HG03060 (cell line): ENCODE results near the gene TRAM2.
A peak's percentile ranks its signal among the peaks of the same experiment; 100 is the strongest.

ENCODE experiments used
- ATAC-seq: cut with Tn5 transposase; IDR thresholded peaks from one replicate; pipeline ENCODE4 v1.9.1; 2021; ENCODE audit warnings: low read depth, moderate number of reproducible peaks; ENCODE audit not compliant: unreplicated experiment

Gene TRAM2

DNA sequence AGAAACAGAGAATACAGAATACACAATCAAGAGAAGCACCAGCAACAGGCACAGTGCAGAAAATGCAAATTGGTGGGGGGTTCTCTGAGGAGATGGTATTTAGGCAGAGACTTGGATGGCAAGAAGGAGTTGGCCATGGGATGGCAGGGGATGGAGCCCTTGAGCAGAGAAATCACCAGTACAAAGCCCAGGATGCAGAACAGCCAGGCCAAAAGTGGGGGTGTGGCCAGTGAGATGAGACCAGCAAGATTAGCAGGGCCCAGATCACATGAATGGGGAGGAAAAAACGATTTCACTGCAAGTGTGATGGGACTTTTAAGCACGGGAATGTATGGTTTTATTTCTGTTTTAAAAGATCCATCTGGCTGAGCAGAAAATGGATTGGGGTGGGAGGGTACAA lies 63.4 kb downstream of the TRAM2 start:
- no peak for ATAC-seq

DNA sequence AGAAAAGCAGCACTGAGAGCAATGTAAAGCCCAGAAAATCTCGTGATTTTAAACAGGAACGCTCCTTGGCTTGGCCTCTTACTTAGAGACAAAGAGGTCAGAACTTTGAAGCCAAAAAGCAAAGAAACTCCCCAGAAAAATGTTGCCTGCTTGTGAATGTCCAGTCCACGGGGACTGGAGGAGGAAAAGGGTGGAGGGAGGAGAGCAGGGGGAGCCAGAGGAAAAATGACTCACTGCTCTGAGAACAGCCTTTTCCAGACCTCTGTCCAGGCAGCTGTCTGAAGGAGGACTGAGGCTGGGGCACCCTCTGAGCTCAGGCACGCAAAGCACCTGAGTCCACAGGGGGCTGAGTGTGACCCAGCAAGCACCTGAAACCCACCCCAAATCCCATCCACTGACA lies 64.7 kb downstream of the TRAM2 start:
- no peak for ATAC-seq

DNA sequence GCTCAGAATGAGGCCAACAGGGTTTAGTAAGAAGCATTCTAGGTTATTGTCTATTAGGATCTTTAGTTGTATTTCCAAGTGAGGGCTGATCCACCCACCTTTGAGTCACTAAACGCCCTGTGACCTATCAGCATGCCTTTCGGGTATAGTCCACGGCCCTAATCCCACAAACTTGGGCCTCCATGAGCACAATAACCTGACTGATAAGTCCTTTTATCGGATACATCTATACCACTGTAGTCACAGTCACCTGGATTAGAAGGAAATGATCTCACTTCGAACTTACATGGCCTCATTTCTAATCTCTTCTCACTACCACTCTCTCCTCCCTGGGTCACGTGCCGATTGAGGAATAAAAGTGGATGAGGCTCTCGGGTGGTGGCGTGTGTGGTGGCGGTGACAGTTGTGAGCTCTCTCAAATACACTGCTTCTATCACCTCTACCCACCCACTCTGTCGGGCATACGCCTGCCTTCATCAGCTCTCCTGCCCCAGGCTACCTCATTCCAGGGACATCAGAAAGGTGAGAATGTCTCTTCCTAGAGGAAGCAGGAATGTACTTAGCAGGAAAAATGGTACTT lies 65.2 kb downstream of the TRAM2 start:
- no peak for ATAC-seq

DNA sequence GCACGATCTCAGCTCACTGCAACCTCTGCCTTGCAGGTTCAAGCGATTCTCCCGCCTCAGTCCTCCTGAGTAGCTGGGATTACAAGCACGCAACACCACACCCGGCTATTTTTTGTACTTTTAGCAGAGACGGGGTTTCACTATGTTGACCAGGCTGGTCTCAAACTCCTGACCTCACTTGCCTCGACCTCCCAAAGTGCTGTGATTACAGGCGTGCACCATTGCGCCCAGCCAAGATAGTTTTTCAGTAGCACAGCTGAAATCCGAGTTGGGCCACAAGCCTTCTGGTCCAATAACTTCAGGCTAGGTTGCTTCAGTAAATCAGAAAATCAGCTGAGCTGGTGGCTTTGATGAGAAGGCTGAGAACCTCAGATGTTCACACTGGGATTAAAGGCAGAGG lies 65.7 kb downstream of the TRAM2 start:
- no peak for ATAC-seq

DNA sequence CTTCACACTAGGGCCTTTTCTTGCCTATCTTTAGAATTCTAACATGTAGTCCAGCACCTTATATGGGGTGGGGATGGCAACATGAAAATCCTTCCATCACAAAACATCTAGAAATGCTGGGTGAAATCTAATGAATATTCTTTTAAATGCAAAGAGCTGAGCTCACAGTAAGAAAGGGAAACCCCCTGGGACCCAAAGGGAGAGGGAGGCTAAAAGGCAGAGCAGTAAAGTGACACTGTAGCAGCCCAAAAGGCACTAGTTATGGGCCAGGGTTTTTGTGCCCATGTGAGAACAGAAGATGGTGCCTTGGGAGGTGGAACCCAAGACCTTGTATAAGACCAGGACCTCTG lies 66.7 kb downstream of the TRAM2 start:
- ATAC-seq: no peak

DNA sequence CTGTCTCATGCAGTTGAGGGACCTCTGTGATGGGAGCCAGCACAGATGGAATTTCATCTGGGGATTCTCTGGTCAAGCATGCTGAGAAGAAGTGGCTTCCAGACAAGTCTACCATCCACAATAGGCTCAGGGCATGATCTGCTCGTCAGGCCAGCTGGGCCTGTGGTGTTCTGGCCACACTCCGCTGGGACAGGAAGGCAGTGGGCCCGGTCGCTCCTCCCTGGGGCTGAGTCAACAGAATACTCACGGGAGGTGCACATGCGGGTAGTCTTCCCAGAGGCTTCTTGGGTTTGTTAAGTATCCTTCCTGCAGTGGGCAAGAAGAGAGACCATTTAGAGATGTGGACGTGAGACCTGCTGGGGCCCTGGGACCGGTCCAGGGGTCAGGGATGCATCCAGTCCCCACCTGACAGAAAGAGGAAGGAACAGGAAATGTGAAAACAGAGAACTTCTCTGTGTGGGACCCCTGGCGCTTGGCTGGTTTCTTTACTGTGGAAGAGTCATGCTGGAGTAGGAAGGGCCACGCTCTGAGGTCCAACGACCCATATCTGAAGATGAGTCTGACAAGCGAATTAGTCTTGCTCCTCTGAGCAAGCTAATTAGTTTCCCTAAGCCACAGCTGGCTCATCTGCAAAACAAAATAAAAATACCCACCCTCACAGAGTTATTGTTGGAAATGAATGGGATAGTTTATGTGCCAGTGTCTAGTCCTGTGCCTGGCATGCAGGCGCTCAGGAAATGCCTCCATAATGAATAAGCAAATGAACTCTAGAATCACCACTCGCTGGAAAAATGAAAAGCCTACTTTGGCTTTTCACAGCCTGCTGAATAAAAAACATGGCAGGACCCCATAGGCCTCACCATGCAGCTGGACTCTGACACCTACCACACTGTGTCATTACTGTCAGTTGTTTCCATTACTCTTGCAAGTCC lies 67.3 kb downstream of the TRAM2 start:
- ATAC-seq: no peak

DNA sequence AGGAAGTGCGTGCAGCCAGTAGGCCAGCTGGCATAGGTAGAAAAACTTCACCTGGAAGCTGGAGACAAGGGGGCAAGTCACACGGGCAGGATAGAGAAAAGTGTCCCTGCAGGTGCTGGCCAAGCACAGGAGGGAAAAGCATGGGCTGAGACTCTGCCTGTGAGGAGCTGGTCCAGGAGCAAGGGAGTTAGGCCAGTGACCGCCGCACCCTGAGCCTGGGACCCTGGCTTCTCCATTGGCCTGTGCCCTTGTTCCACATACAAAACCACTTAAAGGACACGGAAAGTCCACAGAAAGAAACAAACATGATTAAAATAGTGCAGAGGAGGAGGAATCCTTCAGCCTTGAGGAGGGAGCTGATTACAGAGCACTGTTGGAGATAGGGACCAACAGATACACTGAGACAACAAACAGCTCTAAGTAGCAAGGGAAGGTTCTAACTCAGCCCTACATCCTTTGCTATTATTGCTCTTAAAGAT lies 68.6 kb downstream of the TRAM2 start:
- no peak for ATAC-seq

DNA sequence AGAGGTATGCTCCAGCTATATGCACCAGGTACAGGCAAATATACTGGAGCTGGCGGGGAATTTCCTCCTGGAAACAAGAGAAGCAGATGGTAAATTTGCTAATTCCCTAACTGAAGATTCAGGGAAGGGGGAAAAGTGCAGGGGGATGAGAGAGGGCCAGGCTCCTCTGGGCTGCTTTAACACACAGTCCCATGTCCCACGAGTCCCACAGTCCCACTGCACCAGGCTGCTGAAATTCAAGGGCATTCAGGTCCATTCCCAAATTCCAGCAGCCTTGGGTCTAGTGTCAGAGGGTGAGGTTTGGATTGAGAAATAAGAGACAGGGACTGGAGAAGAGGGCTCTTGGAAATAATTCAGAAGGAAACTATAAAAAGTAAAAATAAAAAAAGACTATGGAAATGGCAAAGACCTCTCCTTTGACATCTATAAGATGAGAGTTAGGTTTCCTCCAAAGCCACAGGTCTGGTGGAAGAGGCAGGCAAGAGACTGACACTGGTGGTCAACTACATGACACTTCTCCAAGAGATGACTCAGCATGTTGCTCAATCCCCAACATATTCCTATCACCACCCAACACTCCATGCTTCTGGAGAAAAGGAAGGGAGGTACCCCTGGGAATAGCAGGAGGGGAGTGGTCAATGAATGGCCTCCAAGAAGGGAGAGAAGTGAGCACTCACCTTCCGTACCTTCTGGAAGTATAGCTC lies 69.2 kb downstream of the TRAM2 start:
- no peak for ATAC-seq

DNA sequence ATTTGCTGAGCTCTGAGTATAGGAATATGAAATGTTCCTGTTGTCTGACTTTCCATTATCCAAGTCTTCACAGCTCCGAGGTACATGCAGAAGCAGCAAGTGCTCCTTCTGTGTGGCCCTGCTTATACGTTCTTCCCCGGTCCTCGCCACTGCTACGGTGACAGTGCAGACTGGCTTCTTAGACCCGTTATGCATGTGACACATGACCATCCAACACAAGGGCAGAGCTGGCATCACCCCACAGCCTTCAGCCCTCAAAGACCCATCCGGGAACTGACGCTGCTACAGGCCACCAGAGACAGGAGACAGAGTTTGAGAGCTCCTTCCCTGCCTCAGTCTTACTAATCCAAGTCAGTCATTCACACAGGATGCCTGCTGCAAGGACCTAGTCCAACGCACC lies 70.4 kb downstream of the TRAM2 start:
- ATAC-seq: no peak

DNA sequence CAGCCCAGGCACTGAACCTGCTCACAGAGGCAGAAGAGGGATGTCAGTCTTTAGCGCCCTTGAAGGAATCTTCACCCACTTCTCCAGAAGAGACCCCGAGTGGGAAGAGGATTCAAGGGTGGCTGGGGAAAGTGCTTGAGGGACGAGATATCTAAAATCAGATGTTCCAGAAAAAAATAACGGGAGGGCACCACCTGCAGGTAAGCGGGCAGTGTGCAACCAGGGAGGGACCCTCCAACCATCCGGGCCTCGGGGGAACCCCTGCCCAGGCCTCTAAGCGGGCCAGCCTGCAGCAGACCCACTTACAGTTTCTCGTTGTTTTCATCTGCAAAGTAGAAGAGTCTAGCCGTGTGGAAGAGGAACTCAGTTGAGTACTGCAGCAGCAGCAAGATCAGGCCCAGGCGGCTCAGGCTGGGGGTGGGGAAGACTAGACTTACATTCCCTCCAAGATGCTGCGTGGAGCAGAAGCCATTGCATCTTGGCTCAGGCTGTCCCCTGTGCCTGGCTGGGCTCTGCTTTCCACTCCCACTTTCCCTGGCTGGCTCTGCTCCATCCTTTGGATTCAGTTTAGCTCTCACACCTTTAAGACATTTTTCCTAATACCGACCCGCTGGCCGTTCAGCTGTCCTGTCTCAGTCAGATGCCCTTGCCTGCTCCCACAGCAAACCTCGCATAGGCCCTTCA lies 71.0 kb downstream of the TRAM2 start:
- ATAC-seq: no peak

DNA sequence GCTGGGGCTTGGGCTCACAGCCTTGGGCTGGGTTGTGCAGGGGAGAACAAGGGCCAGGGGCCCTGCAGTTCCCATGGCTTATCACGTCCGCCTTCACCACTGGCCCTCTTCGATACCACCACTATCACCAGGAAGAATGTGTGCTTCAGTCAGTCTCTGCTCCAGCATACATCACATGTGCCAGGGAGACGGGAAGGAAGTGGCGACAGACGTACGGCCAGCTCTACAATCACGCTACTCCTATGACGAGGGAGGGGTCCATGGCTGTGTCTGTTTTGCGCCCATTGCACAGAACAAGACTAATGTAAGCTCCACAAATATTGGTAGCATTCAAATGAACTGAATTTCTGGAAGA lies 72.1 kb downstream of the TRAM2 start:
- no peak for ATAC-seq

DNA sequence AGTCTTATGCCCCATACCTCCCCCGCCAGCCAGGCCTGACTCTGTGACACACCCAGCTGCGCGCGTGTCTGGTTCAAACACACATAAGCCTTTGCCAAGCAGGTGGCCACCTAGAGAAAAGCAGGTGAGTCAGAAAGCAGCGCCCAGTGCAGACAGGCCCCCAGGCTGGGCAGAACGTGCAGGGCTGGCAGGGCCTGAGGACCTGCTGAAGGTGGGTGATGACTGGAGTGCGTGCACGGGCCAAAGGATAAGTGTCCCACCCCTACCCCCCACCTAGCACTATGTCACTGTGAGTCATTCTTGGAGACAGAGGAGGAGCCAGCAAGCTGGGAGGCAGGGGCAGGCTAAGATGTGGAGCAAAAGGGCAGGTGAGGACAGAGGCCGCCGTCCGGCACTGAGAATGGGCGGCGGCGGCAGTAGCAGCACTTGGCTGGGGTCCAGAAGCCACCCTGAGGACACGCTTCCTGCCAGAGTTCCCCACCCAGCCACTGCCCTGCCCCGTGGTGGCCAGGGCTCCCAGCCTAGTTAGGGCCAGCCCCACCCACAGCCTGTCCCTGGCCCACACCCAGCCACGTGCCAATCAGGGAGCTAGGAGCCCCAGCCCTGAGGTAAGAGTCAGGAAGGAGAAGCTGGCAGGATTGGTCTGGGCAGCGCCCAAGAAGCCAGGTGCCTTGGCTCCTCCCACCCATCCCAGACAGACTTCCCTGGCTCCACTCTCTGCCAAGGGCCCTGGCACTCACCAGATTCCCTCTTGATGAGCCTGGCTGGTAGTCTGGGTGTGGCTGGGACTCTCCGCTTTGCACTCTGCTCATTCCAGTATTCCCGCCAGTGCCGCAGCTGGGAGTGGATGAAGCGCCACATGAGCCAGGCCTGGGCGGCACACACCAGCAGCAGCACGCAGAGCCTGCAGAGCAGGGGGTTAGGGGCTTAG lies 72.7 kb downstream of the TRAM2 start:
- ATAC-seq: no peak

DNA sequence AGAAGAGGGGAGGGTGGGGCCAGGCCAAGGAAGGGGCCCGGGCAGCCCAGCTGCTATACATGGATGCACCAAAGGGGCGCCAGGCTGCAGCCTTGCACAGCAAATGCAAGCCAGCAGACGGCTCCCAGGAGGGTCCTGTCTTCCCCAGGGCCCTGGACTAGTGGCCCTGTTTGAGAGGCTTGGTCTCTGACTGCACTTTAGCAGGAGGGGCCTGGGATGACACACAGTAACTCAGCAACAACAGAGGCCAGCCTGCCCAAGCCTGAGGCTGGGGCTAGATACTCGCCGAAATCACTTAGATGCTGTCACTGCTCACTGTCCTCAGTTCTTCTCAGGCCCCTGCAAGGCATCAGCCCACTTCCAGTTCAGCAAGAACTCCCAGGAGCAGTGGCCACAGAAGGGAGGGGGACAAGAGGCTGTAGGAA lies 73.5 kb downstream of the TRAM2 start:
- no peak for ATAC-seq

DNA sequence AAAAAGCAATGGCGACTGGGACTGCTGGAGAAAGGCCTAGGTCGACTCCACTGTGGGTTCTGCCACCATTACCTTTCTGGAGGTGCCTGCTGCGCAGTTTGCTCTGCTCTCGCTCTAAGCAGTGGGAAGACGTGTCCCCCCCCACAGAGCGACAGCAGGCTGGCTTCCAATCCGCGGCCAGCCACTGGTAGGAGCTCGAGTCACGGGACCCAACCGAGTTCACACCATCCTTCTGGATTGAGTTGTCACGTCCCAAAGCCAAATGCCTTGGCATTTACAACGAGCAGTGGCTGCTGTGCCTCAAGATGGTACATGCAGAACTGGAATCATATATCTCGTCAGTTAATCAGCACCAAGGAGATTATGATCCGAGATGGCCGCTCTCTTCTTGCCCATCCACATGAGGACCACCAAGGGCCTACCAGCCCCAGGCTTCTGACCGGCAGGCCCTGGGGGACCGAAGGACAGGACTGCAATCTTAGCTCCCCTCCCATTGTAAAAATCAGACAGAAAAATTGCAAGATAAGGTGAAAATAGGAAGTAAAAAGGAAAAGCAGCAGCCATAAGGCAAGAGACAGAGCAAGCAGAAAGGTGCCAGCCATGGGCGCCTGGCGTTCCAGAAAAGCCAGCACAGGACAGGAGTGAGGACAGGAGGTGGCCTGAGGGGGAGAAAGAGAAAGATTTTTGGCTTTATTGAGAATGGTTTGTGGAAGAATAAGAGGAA lies 74.4 kb downstream of the TRAM2 start:
- no peak for ATAC-seq

DNA sequence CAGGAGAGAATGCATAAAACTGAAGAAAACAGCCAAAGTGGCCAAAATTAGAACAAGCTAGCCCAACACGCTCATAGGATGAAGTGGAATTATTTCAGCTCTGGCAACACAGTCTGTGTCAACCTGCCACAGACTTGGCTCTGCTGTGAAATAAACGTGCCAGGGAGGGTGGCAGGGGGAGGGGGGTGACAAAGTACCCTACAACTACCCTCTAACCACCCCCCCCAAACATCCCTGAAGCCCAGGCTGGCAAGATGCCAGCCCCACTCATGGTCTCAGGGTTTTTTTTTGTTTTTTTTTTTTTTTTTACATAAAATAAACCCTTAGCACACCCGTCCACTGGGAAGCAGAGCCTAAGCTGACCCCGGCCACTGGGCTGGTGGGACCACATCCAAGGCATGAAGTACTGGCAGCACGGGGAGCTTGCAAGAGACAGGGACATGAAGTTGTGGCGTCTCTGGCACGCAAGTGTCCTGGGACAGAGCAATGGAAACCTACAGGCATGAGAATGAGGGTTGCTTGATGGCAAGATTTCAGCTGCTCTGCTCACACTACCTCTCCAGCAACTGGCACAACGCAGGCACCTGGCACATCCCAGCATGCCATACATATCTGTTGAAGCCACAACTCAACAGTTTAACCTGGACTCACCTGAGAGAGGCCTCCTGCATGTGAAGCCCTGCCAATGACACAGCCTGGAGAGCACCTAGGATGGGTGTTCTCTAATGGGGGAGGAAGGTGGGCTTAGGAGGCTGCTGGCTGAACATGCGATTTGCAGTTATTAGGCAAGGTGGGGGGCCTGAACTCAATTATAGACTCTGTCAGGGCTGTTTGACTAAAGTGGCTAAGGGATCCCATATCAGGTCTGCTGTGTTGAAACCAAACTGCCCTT lies 76.4 kb downstream of the TRAM2 start:
- no peak for ATAC-seq

DNA sequence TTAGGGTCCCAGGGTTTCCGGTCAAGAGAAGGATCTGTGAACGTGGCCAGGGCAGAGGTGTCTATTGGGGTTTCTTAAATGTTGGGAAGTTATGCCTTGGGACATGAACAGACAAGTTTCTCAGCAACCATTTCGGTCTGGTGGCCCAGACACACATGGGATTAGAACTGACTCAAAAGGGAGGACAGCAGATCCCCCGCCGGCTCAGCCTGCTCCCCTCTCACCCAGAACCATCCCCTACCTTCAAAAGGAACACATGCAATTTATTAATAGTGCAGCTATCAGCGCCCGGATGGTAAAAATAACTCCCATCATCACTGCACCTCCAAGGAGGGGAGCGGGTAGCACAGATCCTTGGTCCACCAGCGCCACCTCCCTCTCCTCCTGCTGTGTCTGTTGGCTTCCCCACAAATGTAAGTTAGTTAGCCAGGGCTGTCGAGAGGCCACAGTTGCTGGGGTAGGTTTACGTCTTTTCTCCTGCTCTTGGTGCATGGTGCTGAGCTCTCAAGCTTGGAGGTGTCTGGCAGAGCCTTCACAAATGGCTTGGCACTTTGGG lies 77.1 kb downstream of the TRAM2 start:
- no peak for ATAC-seq

DNA sequence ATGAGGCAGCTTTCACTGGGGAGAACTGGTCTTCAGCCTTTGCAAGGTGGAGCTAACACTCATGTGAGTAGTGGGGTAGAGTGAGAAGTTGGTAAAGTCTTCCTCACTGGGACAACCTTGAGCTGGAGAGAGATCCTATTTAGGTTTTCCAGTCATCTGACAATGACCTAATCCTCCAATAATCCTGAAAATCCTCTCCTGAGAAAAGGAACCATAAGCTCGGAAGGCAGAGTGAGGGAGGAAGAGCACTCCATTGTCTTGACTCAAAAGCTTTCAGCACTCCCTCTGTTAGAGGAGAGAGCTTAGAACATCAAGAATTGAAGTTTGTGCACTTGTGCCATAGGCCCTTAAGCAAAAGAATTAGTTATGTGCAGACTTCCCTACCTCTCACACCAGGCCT lies 77.8 kb downstream of the TRAM2 start:
- ATAC-seq: no peak

DNA sequence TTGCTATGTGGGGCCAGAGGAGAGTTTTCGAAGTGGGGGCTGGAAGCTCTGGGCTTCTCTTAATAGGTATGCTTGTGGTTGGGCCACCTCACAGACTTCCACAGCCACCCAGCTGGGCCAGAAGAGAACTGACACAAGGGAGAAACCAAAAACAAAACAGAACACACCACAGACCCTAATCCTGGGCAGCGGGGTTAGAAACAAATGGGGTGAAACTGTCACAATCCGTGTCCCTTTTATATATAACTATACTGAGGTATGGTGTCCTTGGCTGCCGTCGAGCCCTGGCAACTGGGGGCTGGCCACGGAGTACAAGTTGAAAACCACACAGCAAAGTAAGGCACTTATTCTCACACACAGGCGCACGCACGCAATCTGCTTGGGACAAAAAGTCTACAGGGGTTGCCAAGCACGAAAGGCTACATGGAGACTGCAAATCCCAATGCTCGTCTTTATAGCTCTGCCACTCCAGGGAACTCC lies 78.3 kb downstream of the TRAM2 start:
- ATAC-seq: peak; percentile 32
